Lower leg skin (tissue), 4 donors: ENCODE results near the gene TFPI. TPM values are rescaled to one million over a fixed set of nuclear protein-coding genes. Genes with fewer than 3 reads are reported as not detected.

Experiments
- DNase-seq, 2 donors: peaks; one replicate each; pipeline ENCODE4 v3.0.0-alpha.2; 2019; ENCODE audit warnings: low spot score in 2 of 2
- H3K4me3 ChIP-seq: fragments of 200-600 bp; sonication (generic); 2 replicates; pipeline ENCODE4 v1.5.1; 2017; ENCODE audit warnings: mild to moderate bottlenecking, low read depth; ENCODE audit not compliant: poor library complexity, severe bottlenecking
- CTCF ChIP-seq, 3 donors: fragments of 450-650 bp; IDR thresholded peaks; one replicate each; pipeline ENCODE4 v1.5.1; 2016; ENCODE audit warnings: antibody characterized with exemption in 3 of 3, mild to moderate bottlenecking in 3 of 3, moderate library complexity in 2 of 3
- POLR2A ChIP-seq, 2 donors: fragments of 450-650 bp; IDR thresholded peaks; one replicate each; pipeline ENCODE4 v1.6.1; 2016 to 2017; ENCODE audit warnings: antibody characterized with exemption in 2 of 2, mild to moderate bottlenecking in 1 of 2, moderate library complexity in 1 of 2
- WGBS, 2 donors: methylation state at CpG; one replicate each; pipeline ENCODE4 v1.1.5; 2018; 5-methylcytosine and 5-hydroxymethylcytosine counted together
- intact Hi-C: fragments of 100-400 bp; cut with DNase I; formaldehyde crosslinking; loops from one replicate; pipeline ENCODE4 v1.15.0; 2023; ENCODE audit warnings: low total_unique reads
- total RNA-seq, 4 donors: library from RNA; depleted of rRNA; stranded (reverse); fragments of >200 nt; gene quantifications; one replicate each; pipeline ENCODE4 v1.1.0, GENCODE V29; 2016

TFPI gene
- total RNA-seq, 4 donors from 2014 or later: 15.6 to 28.4 (median 16.0) TPM

GRCh38 chr2:187440101-187440675, 114.0 kb downstream of the TFPI start:
- intact Hi-C loops: no loop called here
- WGBS, 2 donors: 87 to 88% methylated on average over 3 of the region's 3 CpGs
- TF ChIP-seq CTCF (IDR thresholded peaks at IDR 0.05) (no peak), POLR2A (IDR thresholded peaks at IDR 0.05) (no peak)
- DNase-seq: no peak
- H3K4me3 ChIP-seq: no peak overlapping the region

GRCh38 chr2:187438455-187438854, 115.8 kb downstream of the TFPI start:
- TF ChIP-seq CTCF (IDR thresholded peaks at IDR 0.05) (no peak), POLR2A (IDR thresholded peaks at IDR 0.05) (no peak)
- DNase-seq: no peak
- H3K4me3 ChIP-seq: no peak overlapping the region
- 61 to 76% methylated on average over 1 of the region's 1 CpG for WGBS, 2 donors
- intact Hi-C loops: no loop called here

- DNase-seq: no peak
- H3K4me3 ChIP-seq: no peak overlapping the region
- TF ChIP-seq POLR2A (IDR thresholded peaks at IDR 0.05) (no peak), CTCF (IDR thresholded peaks at IDR 0.05) (no peak)
- WGBS, 2 donors: 41 to 46% methylated on average over 4 of the region's 4 CpGs
- intact Hi-C loops: no loop called here
Observed at GRCh38 chr2:187435756-187436155, 118.5 kb downstream of the TFPI start.

- no peak for TF ChIP-seq POLR2A (IDR thresholded peaks at IDR 0.05)
- no peak for TF ChIP-seq CTCF (IDR thresholded peaks at IDR 0.05)
- no peak for DNase-seq
- intact Hi-C loops: no loop called here
- no peak overlapping the region for H3K4me3 ChIP-seq
- 86 to 87% methylated on average over 3 of the region's 3 CpGs for WGBS, 2 donors
Observed at GRCh38 chr2:187435078-187435477, 119.2 kb downstream of the TFPI start.

- TF ChIP-seq POLR2A (IDR thresholded peaks at IDR 0.05) (no peak), CTCF (IDR thresholded peaks at IDR 0.05) (no peak)
- no peak overlapping the region for H3K4me3 ChIP-seq
- WGBS, 2 donors: 62 to 76% methylated on average over 1 of the region's 1 CpG
- intact Hi-C loops: no loop called here
- DNase-seq: no peak
Observed at GRCh38 chr2:187434342-187434785, 119.9 kb downstream of the TFPI start.

GRCh38 chr2:187431911-187432310, 122.3 kb downstream of the TFPI start:
- TF ChIP-seq POLR2A (IDR thresholded peaks at IDR 0.05) (no peak), CTCF (IDR thresholded peaks at IDR 0.05) (no peak)
- no peak overlapping the region for H3K4me3 ChIP-seq
- no peak for DNase-seq
- intact Hi-C loops: no loop called here
